NB4 (cell line): ENCODE results near the gene STX1A.
"Not testable (repeated sequence)": the region's sequence is repeated elsewhere in the genome, so short reads cannot be mapped to it uniquely, and the experiment has no call there.

ENCODE experiments used
- DNase-seq: peaks from one replicate; pipeline ENCODE4 v3.0.0; 2010; ENCODE audit warnings: low read depth
- H3K4me3 ChIP-seq: one replicate; pipeline ENCODE4 v1.5.1; 2011; ENCODE audit warnings: mild to moderate bottlenecking, low read depth, low read length, moderate library complexity
- CTCF ChIP-seq: IDR thresholded peaks from one replicate; pipeline ENCODE4 v1.5.1; 2012; ENCODE audit warnings: low read depth, low read length
- MAX ChIP-seq: IDR thresholded peaks from 2 replicates; pipeline ENCODE4 v1.6.1; 2011; ENCODE audit warnings: low read depth, low read length
- MYC ChIP-seq: IDR thresholded peaks from 2 replicates; pipeline ENCODE4 v1.6.1; 2011; ENCODE audit warnings: low read depth, low read length
- POLR2A ChIP-seq: IDR thresholded peaks from 2 replicates; pipeline ENCODE4 v1.6.1; 2011; ENCODE audit warnings: mild to moderate bottlenecking; ENCODE audit not compliant: insufficient read length; ENCODE audit errors: extremely low read depth

Gene STX1A

GRCh38 chr7:73663033-73663432 lies 56.4 kb downstream of the STX1A start:
- DNase-seq = no peak
- no peak overlapping the region for H3K4me3 ChIP-seq
- TF ChIP-seq MYC (no peak), POLR2A (no peak), MAX (no peak), CTCF (no peak)

- H3K4me3 ChIP-seq, DNase-seq: not testable (repeated sequence)
Measured at GRCh38 chr7:73660594-73660993, 58.9 kb downstream of the STX1A start.

GRCh38 chr7:73659983-73660382 lies 59.5 kb downstream of the STX1A start:
- DNase-seq = no peak
- no peak overlapping the region for H3K4me3 ChIP-seq
- no peak for TF ChIP-seq MYC
- TF ChIP-seq POLR2A = no peak
- no peak for TF ChIP-seq MAX
- TF ChIP-seq CTCF = no peak

GRCh38 chr7:73655309-73655708 lies 64.2 kb downstream of the STX1A start:
- H3K4me3 ChIP-seq, DNase-seq: not testable (repeated sequence)

GRCh38 chr7:73652541-73652949 lies 66.9 kb downstream of the STX1A start:
- no peak for TF ChIP-seq MAX
- no peak for TF ChIP-seq CTCF
- TF ChIP-seq POLR2A = no peak
- TF ChIP-seq MYC = no peak
- no peak overlapping the region for H3K4me3 ChIP-seq
- DNase-seq = no peak

GRCh38 chr7:73650524-73650923 lies 68.9 kb downstream of the STX1A start:
- DNase-seq = no peak
- TF ChIP-seq MYC (no peak), MAX (no peak), CTCF (no peak), POLR2A (no peak)
- H3K4me3 ChIP-seq = no peak overlapping the region

GRCh38 chr7:73649576-73649975 lies 69.9 kb downstream of the STX1A start:
- no peak for TF ChIP-seq CTCF
- TF ChIP-seq MAX = no peak
- no peak for TF ChIP-seq POLR2A
- TF ChIP-seq MYC = no peak
- no peak overlapping the region for H3K4me3 ChIP-seq
- no peak for DNase-seq
